HCT116 (cell line): ENCODE measurements around the gene KRT82. TPM values are rescaled to one million over a fixed set of nuclear protein-coding genes. Genes with fewer than 3 reads are reported as not detected.
"Not testable (repeated sequence)": the region's sequence is repeated elsewhere in the genome, so short reads cannot be mapped to it uniquely, and the experiment has no call there.

ENCODE experiments used
- ATAC-seq: fragments of 200-7000 bp; cut with Tn5 transposase; 2 replicates; pipeline ENCODE4 v1.9.1; 2020; ENCODE audit warnings: mild to moderate bottlenecking, moderate library complexity
- BruUV-seq: library from RNA; stranded (reverse); fragments of 400-500 nt; replicated peaks from 2 replicates; lab custom pipeline; 2021; lab: Mats Ljungman, UMichigan
- CTCF ChIA-PET: fragments of 300-600 bp; sonication (Branson Sonifier 250); formaldehyde crosslinking; loops from one replicate; lab custom pipeline; 2021; ENCODE audit warnings: antibody characterized with exemption; lab: Charles Lee
- POLR2A ChIA-PET: fragments of 300-600, 350-600 bp; sonication (Branson Sonifier 250); formaldehyde crosslinking; loops from one replicate; lab custom pipeline; 2021; ENCODE audit warnings: antibody characterized with exemption; lab: Charles Lee
- RAD21 ChIA-PET, 2 experiments: fragments of 300-600 bp; sonication (Branson Sonifier 250); formaldehyde crosslinking; loops; one replicate each; lab custom pipeline; 2023; ENCODE audit warnings: low total read pairs in 2 of 2; ENCODE audit not compliant: uncharacterized antibody in 2 of 2, unreplicated experiment in 2 of 2, low non-redundant PET in 1 of 2; lab: Charles Lee
- DNase-seq: peaks from one replicate; pipeline ENCODE4 v3.0.0-alpha.2; 2010; ENCODE audit warnings: low read depth, low spot score
- H2AFZ ChIP-seq: fragments of 200-600 bp; shearing (Covaris generic), sonication (generic); 2 replicates; pipeline ENCODE4 v1.6.1; 2017; ENCODE audit warnings: low read depth, mixed run types, mixed read lengths, antibody characterized with exemption, low read length; ENCODE audit not compliant: poor library complexity, severe bottlenecking
- H3K27ac ChIP-seq: 2 replicates; pipeline ENCODE4 v1.5.1; 2012; ENCODE audit warnings: low read depth, low read length
- H3K27me3 ChIP-seq: fragments of 200-600 bp; sonication (generic); 2 replicates; pipeline ENCODE4 v1.6.1; 2016; ENCODE audit warnings: mixed run types, low read length, mixed read lengths; ENCODE audit not compliant: insufficient read depth
- H3K36me3 ChIP-seq, 2 experiments: fragments of 200-500 bp in 1 of 2; fragments of 200-600 bp in 1 of 2; sonication (Bioruptor generic) in 1 of 2; sonication (generic) in 1 of 2; 2 replicates each; pipeline versions ENCODE4 v1.5.1 to v1.6.1; 2014 to 2016; ENCODE audit warnings: low read length in 2 of 2, inconsistent platforms in 1 of 2, mixed read lengths in 1 of 2, mixed run types in 1 of 2; ENCODE audit not compliant: insufficient read depth in 2 of 2, control insufficient read depth in 1 of 2
- H3K4me1 ChIP-seq, 2 experiments: fragments of 200-600 bp in 1 of 2; sonication (generic) in 1 of 2; 2 replicates each; pipeline versions ENCODE4 v1.5.1 to v1.6.1; 2012 to 2017; ENCODE audit warnings: low read length in 2 of 2, inconsistent platforms in 1 of 2, mild to moderate bottlenecking in 1 of 2, mixed read lengths in 1 of 2, mixed run types in 1 of 2, moderate library complexity in 1 of 2; ENCODE audit not compliant: insufficient read depth in 2 of 2, control insufficient read depth in 1 of 2
- H3K4me2 ChIP-seq: fragments of 200-600 bp; sonication (generic); 2 replicates; pipeline ENCODE4 v1.6.1; 2017; ENCODE audit warnings: mixed run types, low read length, mixed read lengths
- H3K4me3 ChIP-seq, 2 experiments: fragments of 200-600 bp in 1 of 2; sonication (generic) in 1 of 2; replicated peaks in 1 of 2; 2 replicates each; pipeline ENCODE4 v1.5.1; 2011 to 2016; ENCODE audit warnings: low read length in 2 of 2, control low read depth in 1 of 2, low read depth in 1 of 2, mild to moderate bottlenecking in 1 of 2, mixed read lengths in 1 of 2, mixed run types in 1 of 2
- H3K79me2 ChIP-seq: fragments of 200-600 bp; sonication (generic); 2 replicates; pipeline ENCODE4 v1.6.1; 2017; ENCODE audit warnings: mild to moderate bottlenecking, mixed run types, low read length, moderate library complexity, mixed read lengths; ENCODE audit not compliant: insufficient read depth
- H3K9ac ChIP-seq: fragments of 200-600 bp; sonication (generic); 2 replicates; pipeline ENCODE4 v1.6.1; 2016; ENCODE audit warnings: low read length, mixed read lengths
- H3K9me2 ChIP-seq: fragments of 200-600 bp; sonication (generic), shearing (Covaris generic); 2 replicates; pipeline ENCODE4 v1.6.1; 2017; ENCODE audit warnings: mixed run types, mild to moderate bottlenecking, moderate library complexity; ENCODE audit not compliant: insufficient read depth
- H3K9me3 ChIP-seq, 2 experiments: fragments of 200-500 bp in 1 of 2; fragments of 200-600 bp in 1 of 2; sonication (Bioruptor generic) in 1 of 2; sonication (generic) in 1 of 2; 2 replicates each; pipeline ENCODE4 v1.6.1; 2014 to 2017; ENCODE audit warnings: low read length in 2 of 2, mixed read lengths in 2 of 2, inconsistent platforms in 1 of 2, low read depth in 1 of 2, mild to moderate bottlenecking in 1 of 2, mixed run types in 1 of 2, moderate library complexity in 1 of 2; ENCODE audit not compliant: control insufficient read depth in 1 of 2, insufficient read depth in 1 of 2
- H4K20me1 ChIP-seq: fragments of 200-600 bp; sonication (generic), shearing (Covaris generic); 2 replicates; pipeline ENCODE4 v1.6.1; 2017; ENCODE audit warnings: mixed run types, mild to moderate bottlenecking, moderate library complexity; ENCODE audit not compliant: insufficient read depth
- CEBPB ChIP-seq: IDR thresholded peaks from 2 replicates; pipeline ENCODE4 v1.6.1; 2012; ENCODE audit warnings: low read depth
- CTCF ChIP-seq, 3 experiments: fragments of 200-600 bp in 1 of 3; sonication (generic) in 1 of 3; IDR thresholded peaks in 2 of 3; conservative IDR thresholded peaks in 1 of 3; 2 replicates each; pipeline ENCODE4 v1.5.1; 2012 to 2017; ENCODE audit warnings: low read depth in 2 of 3, low read length in 2 of 3, antibody characterized with exemption in 1 of 3, borderline replicate concordance in 1 of 3, control low read depth in 1 of 3, mild to moderate bottlenecking in 1 of 3, mixed read lengths in 1 of 3, mixed run types in 1 of 3, moderate library complexity in 1 of 3; ENCODE audit not compliant: insufficient read depth in 1 of 3
- EGR1 ChIP-seq: IDR thresholded peaks from 2 replicates; pipeline ENCODE4 v1.6.1; 2012; ENCODE audit warnings: low read depth
- ELF1 ChIP-seq: IDR thresholded peaks from 2 replicates; pipeline ENCODE4 v1.6.1; 2012; ENCODE audit warnings: low read depth, borderline replicate concordance
- EZH2 ChIP-seq: fragments of 200-600 bp; sonication (generic); IDR thresholded peaks from 2 replicates; pipeline ENCODE4 v1.6.1; 2017; ENCODE audit warnings: antibody characterized with exemption, mixed run types
- JUND ChIP-seq: IDR thresholded peaks from 2 replicates; pipeline ENCODE4 v1.6.1; 2012
- MAX ChIP-seq: IDR thresholded peaks from 2 replicates; pipeline ENCODE4 v1.6.1; 2012
- POLR2AphosphoS5 ChIP-seq: IDR thresholded peaks from 2 replicates; pipeline ENCODE4 v1.6.1; 2011; ENCODE audit warnings: mild to moderate bottlenecking, low read depth, low read length, moderate library complexity
- REST ChIP-seq: IDR thresholded peaks from 2 replicates; pipeline ENCODE4 v1.6.1; 2012; ENCODE audit warnings: low read depth
- SIN3A ChIP-seq: IDR thresholded peaks from 2 replicates; pipeline ENCODE4 v1.6.1; 2012; ENCODE audit warnings: low read depth
- TCF7L2 ChIP-seq: IDR thresholded peaks from 2 replicates; pipeline ENCODE4 v1.7.0; 2011; ENCODE audit warnings: borderline replicate concordance, inconsistent platforms; ENCODE audit not compliant: insufficient read depth, insufficient read length; ENCODE audit errors: extremely low read depth
- ZNF274 ChIP-seq: fragments of 200-500 bp; sonication (Bioruptor generic); IDR thresholded peaks from 2 replicates; pipeline ENCODE4 v1.6.1; 2014; ENCODE audit warnings: mild to moderate bottlenecking, low read depth, low read length, inconsistent platforms
- intact Hi-C: fragments of 100-400 bp; cut with micrococcal nuclease; formaldehyde crosslinking; loops from 2 replicates; pipeline ENCODE4 v1.10.0; 2022
- total RNA-seq: library from RNA; stranded (reverse); gene quantifications from one replicate; pipeline ENCODE4 v1.2.1, GENCODE V29; 2021; ENCODE audit not compliant: unreplicated experiment
- TF ChIP-seq, protein P1 (sequence below): IDR thresholded peaks from 2 replicates; pipeline ENCODE4 v1.6.1; 2011; ENCODE audit warnings: mild to moderate bottlenecking, low read length, moderate library complexity; ENCODE audit not compliant: insufficient replicate concordance; ENCODE audit errors: extremely low read depth
- TF ChIP-seq, protein P2 (sequence below): IDR thresholded peaks from 2 replicates; pipeline ENCODE4 v1.6.1; 2012

KRT82 gene
- total RNA-seq, 1 experiment from 2014 or later, result not detected

GRCh38 chr12:52448228-52448627 is 42.1 kb upstream of the KRT82 start:
- BruUV-seq, result no TSS peak
- Histone ChIP-seq H3K9ac (no peak overlapping the region), H3K36me3 (no peaks in the 10 kb centered on the region), H3K9me2 (no peaks in the 10 kb centered on the region), H3K79me2 (no peaks in the 10 kb centered on the region), H3K27ac (no peak overlapping the region), H2AFZ (no peak overlapping the region), H3K4me2 (no peak overlapping the region), H3K4me3 (no peak overlapping the region), H4K20me1 (no peaks in the 10 kb centered on the region), H3K9me3 (no peaks in the 10 kb centered on the region), H3K27me3 (no peaks in the 10 kb centered on the region), H3K4me1 (peaks cover 0 to 14% of the 10 kb centered on the region in 2 experiments; a peak in 2 of 4 replicates)
- DNase-seq (no peak), ATAC-seq (no peak)
- ChIA-PET CTCF (no interaction called here), POLR2A (no interaction called here), RAD21 (no interaction called here)
- no peak for TF ChIP-seq CTCF (IDR thresholded peaks at IDR 0.05 in 2 of 3, conservative IDR thresholded peaks at IDR 0.05 in 1 of 3; ENCODE audit: borderline replicate concordance in 1 of 3, insufficient read depth in 1 of 3, low read depth in 2 of 3, low read length in 2 of 3)
- no peak for TF ChIP-seq ZNF274
- TF ChIP-seq EGR1, result no peak
- TF ChIP-seq ELF1, result no peak
- TF ChIP-seq CEBPB, result no peak
- no peak for TF ChIP-seq REST
- TF ChIP-seq JUND, result no peak
- TF ChIP-seq, protein P1, sequence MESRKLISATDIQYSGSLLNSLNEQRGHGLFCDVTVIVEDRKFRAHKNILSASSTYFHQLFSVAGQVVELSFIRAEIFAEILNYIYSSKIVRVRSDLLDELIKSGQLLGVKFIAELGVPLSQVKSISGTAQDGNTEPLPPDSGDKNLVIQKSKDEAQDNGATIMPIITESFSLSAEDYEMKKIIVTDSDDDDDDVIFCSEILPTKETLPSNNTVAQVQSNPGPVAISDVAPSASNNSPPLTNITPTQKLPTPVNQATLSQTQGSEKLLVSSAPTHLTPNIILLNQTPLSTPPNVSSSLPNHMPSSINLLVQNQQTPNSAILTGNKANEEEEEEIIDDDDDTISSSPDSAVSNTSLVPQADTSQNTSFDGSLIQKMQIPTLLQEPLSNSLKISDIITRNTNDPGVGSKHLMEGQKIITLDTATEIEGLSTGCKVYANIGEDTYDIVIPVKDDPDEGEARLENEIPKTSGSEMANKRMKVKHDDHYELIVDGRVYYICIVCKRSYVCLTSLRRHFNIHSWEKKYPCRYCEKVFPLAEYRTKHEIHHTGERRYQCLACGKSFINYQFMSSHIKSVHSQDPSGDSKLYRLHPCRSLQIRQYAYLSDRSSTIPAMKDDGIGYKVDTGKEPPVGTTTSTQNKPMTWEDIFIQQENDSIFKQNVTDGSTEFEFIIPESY, result no peak
- TF ChIP-seq POLR2AphosphoS5, result no peak
- TF ChIP-seq EZH2, result no peak
- TF ChIP-seq SIN3A, result no peak
- TF ChIP-seq MAX, result no peak
- TF ChIP-seq TCF7L2, result no peak
- TF ChIP-seq, protein P2, sequence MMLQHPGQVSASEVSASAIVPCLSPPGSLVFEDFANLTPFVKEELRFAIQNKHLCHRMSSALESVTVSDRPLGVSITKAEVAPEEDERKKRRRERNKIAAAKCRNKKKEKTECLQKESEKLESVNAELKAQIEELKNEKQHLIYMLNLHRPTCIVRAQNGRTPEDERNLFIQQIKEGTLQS, result no peak
- intact Hi-C loops, result no loop called here

- H4K20me1 ChIP-seq, H2AFZ ChIP-seq, H3K9me2 ChIP-seq, intact Hi-C loops, H3K9me3 ChIP-seq, H3K9ac ChIP-seq, POLR2A ChIA-PET, H3K79me2 ChIP-seq, ATAC-seq, CTCF ChIA-PET, H3K4me3 ChIP-seq, H3K27ac ChIP-seq, RAD21 ChIA-PET, H3K27me3 ChIP-seq, DNase-seq, BruUV-seq, H3K4me2 ChIP-seq, H3K36me3 ChIP-seq: not testable (repeated sequence)
- H3K4me1 ChIP-seq, result peaks cover 10 to 24% of the 10 kb centered on the region in 2 experiments
These were observed 41.1 kb upstream of the KRT82 start for GRCh38 chr12:52447196-52447595.
